ENCODE results near the gene CPLX3. TPM values are rescaled to one million over a fixed set of nuclear protein-coding genes. Genes with fewer than 3 reads are reported as not detected.

CPLX3 gene, protein sequence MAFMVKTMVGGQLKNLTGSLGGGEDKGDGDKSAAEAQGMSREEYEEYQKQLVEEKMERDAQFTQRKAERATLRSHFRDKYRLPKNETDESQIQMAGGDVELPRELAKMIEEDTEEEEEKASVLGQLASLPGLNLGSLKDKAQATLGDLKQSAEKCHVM
- total RNA-seq: not detected in 2 replicates

DNA sequence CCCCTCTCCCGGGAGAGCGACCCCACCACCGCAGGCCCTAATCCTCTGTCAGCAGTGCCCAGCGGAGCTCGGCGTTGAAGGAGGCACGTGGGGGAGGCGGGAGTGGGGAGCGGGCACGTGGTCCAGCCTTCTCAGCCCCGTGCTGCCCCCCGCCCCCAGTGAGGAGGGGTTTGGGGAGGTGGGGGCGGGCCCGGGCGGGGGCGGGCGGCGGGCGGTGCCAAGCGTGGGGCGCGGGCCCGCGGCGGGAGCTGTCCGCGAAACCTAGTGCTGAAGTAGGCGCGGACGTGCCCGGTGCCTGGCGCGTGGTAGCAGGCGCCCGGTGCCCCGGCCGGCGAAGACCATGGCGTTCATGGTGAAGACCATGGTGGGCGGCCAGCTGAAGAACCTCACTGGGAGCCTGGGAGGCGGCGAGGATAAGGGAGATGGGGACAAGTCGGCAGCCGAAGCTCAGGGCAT lies at the start of gene CPLX3:
CPLX3 (plus strand) TSS at position 264 of the 456 bp plus-strand sequence; CDS start at position 341, 77 bp downstream.

DNA sequence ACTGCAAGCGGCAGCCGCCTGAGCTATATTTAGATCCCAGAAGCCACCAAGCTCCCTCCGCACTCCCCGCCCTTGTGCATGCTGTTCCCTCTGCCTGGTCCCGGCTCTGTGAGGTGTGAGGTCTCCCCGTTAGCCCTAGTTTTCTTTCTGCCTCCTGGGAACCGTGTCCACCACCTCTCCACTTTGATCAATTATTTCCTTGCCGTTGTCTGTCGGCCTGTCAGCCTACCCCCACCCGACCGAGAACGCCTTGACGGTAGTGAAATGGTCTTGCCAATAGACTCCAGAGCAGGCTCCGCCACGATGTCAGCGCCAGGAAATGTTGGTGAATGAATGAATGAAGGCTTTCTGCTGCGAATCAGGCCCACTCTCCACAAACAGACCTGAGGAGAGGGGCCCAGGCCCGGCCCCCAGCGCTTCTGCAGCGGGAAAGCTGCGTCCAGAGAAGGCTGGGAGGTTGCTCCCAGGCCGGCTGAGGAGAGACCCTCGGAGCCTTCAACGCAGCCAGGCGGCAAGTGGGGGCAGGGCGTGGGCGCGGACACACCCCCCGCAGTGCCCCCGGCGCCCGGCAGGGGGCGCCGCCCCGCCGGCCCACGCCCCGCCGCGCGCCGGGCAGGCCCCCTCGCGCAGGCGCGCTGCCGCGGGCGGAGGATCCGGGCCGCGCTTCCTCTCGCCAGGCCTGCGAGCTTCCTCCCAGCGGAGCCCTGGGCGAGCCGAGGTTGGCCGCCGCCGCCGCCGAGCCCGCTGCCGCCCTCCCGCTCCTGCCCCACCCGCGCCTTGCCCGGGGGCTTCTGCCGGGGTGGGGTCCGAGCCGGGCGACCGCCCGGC lies 44.8 kb upstream of the CPLX3 start, which contains the start of gene CSK:
CSK (plus strand) TSS at position 650 of the 828 bp plus-strand sequence. CDS start 16,218 bp downstream, outside the sequence.

GRCh38 chr15:74812533-74812932 lies 13.9 kb upstream of the CPLX3 start, which contains the start of gene LMAN1L:
Gene LMAN1L (plus strand): TSS chr15:74812835. CDS start chr15:74812855, 20 bp downstream.

DNA sequence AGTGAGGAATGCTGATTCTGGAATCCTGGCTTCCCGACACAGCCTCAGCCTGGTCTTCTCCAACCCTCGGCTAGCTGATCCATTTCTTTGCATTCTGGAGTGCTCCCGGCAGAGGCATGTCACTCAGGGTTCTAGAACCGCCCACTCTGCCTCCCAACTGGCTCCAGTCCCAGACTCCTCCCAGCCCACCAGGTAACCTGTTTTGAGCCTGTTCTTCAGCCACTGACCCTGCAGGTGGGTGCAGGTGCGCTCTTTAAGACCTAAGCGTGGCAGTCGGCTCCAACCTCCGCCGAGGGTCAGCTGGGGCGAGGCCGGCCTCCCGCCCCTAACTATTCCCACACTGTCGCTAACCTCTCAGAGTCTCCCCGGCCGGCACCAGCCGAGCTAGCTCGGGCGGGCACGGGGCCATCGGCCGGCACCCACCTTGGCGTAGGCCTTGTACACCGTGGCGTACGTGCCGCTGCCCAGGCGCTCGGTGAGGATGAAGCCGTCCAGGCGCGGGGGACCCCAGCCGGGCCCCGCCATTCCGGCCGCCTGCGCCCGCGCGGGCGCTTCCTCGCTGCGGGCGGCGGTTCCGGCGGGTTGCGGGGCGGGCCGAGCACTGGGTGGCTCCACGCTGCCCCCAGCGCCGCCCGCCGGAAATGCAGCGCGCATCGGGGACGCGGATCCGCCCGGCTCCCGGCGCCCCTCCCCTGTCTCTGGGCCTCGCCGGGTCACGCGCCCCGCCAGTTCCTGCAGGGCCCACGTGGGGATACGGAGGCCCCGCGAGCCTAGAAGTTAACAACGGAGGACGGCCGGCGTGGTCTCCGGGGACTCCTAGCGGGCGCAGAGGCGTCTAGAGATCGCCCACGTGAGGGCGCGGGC lies 16.4 kb downstream of the CPLX3 start, which contains the start of gene ULK3:
ULK3 (minus strand) TSS at position 576 of the 864 bp plus-strand sequence; CDS start at position 525, 51 bp downstream.

GRCh38 chr15:74873036-74873755 lies 46.8 kb downstream of the CPLX3 start, which contains the start of gene SCAMP2:
Gene SCAMP2 (minus strand): TSS chr15:74873365. CDS start chr15:74873255, 110 bp downstream.

Other genes starting within 250 kb of the CPLX3 start
- gene CLK3, start 210.8 kb upstream of the CPLX3 start, total RNA-seq: 55.5 and 71.5 TPM in 2 replicates
- gene EDC3, start 130.6 kb upstream of the CPLX3 start, total RNA-seq: 14.1 and 15.6 TPM in 2 replicates
- gene CYP1A1, start 101.1 kb upstream of the CPLX3 start, total RNA-seq: not detected in 2 replicates
- gene CYP1A2, start 77.8 kb upstream of the CPLX3 start, total RNA-seq: not detected in 2 replicates
- 34.4 and 40.1 TPM in 2 replicates for gene CSK, start 44.5 kb upstream of the CPLX3 start, total RNA-seq
- gene LMAN1L, start 13.8 kb upstream of the CPLX3 start, total RNA-seq: not detected in 2 replicates
- gene ULK3, start 16.5 kb downstream of the CPLX3 start, total RNA-seq: 18.6 and 31.4 TPM in 2 replicates
- 58.2 and 76.9 TPM in 2 replicates for gene SCAMP2, start 46.7 kb downstream of the CPLX3 start, total RNA-seq
- gene MPI, start 63.4 kb downstream of the CPLX3 start, total RNA-seq: 61.3 and 68.7 TPM in 2 replicates
- 32.1 and 39.7 TPM in 2 replicates for gene FAM219B, start 80.2 kb downstream of the CPLX3 start, total RNA-seq
- 168 and 220 TPM in 2 replicates for gene COX5A, start 111.4 kb downstream of the CPLX3 start, total RNA-seq
- gene RPP25, start 130.1 kb downstream of the CPLX3 start, total RNA-seq: 6.0 and 8.7 TPM in 2 replicates
- 9.3 and 11.5 TPM in 2 replicates for gene SCAMP5, start 168.9 kb downstream of the CPLX3 start, total RNA-seq
- gene PPCDC, start 197.0 kb downstream of the CPLX3 start, total RNA-seq: 13.9 and 39.6 TPM in 2 replicates